Measurements from ENCODE around the gene CDK2.

Gene CDK2

DNA sequence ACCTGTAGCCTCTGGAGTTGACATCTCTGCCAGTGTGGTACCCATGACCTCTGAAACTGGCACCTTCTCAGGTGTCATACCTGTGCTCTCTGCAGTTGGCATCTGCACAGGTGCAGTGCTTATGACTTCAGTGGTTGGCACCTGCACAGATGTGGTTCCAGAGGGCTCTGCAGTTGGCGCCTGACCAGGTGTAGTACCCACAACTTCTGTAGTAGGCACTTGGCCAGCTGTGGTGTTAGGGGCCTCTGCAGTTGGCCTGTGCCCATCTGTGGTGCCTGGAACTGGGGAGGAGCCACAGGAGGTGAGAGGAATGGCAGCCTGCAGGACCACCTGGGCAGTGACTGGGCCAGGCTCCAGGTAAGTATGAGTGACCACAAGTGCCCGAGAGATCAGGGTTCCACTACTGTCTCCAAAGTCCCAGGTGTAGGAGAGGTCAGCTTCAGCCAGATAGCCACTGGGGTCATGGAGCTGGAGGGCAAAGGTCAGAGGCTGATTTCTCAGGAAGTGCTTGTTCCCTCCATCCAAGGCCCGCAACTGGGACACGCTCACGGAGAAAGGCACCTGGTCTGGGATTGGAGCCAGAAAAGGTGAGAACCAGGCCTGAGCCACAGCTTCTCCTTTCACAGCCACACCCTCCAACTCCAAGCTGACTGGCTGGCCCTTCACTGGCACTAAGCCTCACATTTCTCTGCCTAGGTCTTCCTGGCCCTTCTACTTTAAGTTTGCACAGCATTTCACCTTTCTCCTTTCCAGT is 9.3 kb upstream of the CDK2 start:
- H3K36me3 ChIP-seq (ENCODE audit: insufficient read depth, low read length), result peaks cover 27% of the 10 kb centered on the region
- H3K9me3 ChIP-seq (ENCODE audit: insufficient read depth, low read length, severe bottlenecking), result no peaks in the 10 kb centered on the region
- ATAC-seq (ENCODE audit: insufficient read depth, low read depth), result no peak
- no peaks in the 10 kb centered on the region for H3K79me2 ChIP-seq (ENCODE audit: insufficient read depth, low read length)
- no peak overlapping the region for H3K4me2 ChIP-seq (ENCODE audit: insufficient read depth, low read length)
- no peak overlapping the region for H3K27ac ChIP-seq (ENCODE audit: low read length)
- H3K4me1 ChIP-seq (ENCODE audit: insufficient read depth, low read length), result no peaks in the 10 kb centered on the region
- no peaks in the 10 kb centered on the region for H4K20me1 ChIP-seq (ENCODE audit: insufficient read depth, low read length)
- H3K27me3 ChIP-seq (ENCODE audit: insufficient read depth, low read length, poor library complexity), result no peaks in the 10 kb centered on the region
- H2AFZ ChIP-seq (ENCODE audit: low read depth, low read length), result no peak overlapping the region
- H3K9ac ChIP-seq (ENCODE audit: low read depth, low read length), result no peak overlapping the region
- no peak overlapping the region for H3K4me3 ChIP-seq (ENCODE audit: low read depth in 1 of 2, low read length in 2 of 2)
- DNase-seq, result no peak
- no peak for TF ChIP-seq EZH2 (IDR thresholded peaks at IDR 0.05; ENCODE audit: borderline replicate concordance, low read depth, low read length, severe bottlenecking)
- TF ChIP-seq, protein P1, sequence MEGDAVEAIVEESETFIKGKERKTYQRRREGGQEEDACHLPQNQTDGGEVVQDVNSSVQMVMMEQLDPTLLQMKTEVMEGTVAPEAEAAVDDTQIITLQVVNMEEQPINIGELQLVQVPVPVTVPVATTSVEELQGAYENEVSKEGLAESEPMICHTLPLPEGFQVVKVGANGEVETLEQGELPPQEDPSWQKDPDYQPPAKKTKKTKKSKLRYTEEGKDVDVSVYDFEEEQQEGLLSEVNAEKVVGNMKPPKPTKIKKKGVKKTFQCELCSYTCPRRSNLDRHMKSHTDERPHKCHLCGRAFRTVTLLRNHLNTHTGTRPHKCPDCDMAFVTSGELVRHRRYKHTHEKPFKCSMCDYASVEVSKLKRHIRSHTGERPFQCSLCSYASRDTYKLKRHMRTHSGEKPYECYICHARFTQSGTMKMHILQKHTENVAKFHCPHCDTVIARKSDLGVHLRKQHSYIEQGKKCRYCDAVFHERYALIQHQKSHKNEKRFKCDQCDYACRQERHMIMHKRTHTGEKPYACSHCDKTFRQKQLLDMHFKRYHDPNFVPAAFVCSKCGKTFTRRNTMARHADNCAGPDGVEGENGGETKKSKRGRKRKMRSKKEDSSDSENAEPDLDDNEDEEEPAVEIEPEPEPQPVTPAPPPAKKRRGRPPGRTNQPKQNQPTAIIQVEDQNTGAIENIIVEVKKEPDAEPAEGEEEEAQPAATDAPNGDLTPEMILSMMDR (IDR thresholded peaks at IDR 0.05; ENCODE audit: borderline replicate concordance, extremely low read depth, low read length, poor library complexity, severe bottlenecking), result no peak

DNA sequence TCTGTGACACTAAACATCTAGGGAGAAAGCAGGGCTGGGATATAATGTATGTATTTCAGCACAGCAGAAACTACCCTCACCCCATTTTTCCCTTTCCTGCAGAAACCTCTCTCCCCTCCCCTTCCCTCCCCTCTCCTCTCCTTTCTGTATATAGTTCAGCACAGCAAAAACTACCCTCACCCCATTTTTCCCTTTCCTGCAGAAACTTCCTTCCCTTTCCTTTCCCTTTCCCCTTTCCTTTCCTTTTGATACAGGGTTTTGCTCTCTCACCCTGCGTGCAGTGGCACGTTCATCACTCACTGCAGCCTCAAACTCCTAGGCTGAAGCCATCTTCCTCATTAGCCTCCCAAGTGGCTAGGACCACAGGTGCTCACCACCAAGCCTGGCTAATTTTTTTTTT is 2.9 kb upstream of the CDK2 start:
- ATAC-seq (ENCODE audit: insufficient read depth, low read depth) (no peak), DNase-seq (no peak)
- H3K4me3 ChIP-seq (ENCODE audit: low read depth in 1 of 2, low read length in 2 of 2), result no peak overlapping the region
- H4K20me1 ChIP-seq (ENCODE audit: insufficient read depth, low read length), result no peaks in the 10 kb centered on the region
- H3K9ac ChIP-seq (ENCODE audit: low read depth, low read length), result no peak overlapping the region
- H3K79me2 ChIP-seq (ENCODE audit: insufficient read depth, low read length), result peaks cover 22% of the 10 kb centered on the region
- H3K27ac ChIP-seq (ENCODE audit: low read length), result no peak overlapping the region
- H3K27me3 ChIP-seq (ENCODE audit: insufficient read depth, low read length, poor library complexity), result no peaks in the 10 kb centered on the region
- no peak overlapping the region for H2AFZ ChIP-seq (ENCODE audit: low read depth, low read length)
- peaks cover 27% of the 10 kb centered on the region for H3K4me1 ChIP-seq (ENCODE audit: insufficient read depth, low read length)
- H3K9me3 ChIP-seq (ENCODE audit: insufficient read depth, low read length, severe bottlenecking), result no peaks in the 10 kb centered on the region
- H3K4me2 ChIP-seq (ENCODE audit: insufficient read depth, low read length), result no peak overlapping the region
- TF ChIP-seq, protein P1 (IDR thresholded peaks at IDR 0.05; ENCODE audit: borderline replicate concordance, extremely low read depth, low read length, poor library complexity, severe bottlenecking), result no peak
- TF ChIP-seq EZH2 (IDR thresholded peaks at IDR 0.05; ENCODE audit: borderline replicate concordance, low read depth, low read length, severe bottlenecking), result no peak
- peaks cover 12% of the 10 kb centered on the region for H3K36me3 ChIP-seq (ENCODE audit: insufficient read depth, low read length)

DNA sequence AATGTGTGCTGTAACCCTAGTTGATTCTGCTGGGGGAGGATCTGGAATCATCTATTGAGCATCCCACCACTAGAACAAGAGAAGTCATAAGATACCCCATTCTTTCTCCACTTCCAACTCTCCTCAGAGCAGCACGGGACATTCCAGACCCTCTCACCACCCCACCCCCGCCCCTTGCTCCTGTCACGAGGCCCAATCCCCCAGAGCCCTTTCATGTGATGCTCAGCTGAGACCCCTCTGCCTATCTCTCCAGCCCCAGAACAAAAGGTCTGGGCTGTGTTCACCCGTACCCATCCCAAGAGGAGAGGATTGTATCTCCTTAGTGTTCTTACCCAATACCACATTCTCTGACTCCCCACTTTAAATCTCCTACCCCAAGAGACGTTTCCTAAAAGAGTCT is 1.4 kb upstream of the CDK2 start:
- H3K27ac ChIP-seq (ENCODE audit: low read length), result no peak overlapping the region
- no peak overlapping the region for H2AFZ ChIP-seq (ENCODE audit: low read depth, low read length)
- no peak overlapping the region for H3K4me2 ChIP-seq (ENCODE audit: insufficient read depth, low read length)
- no peaks in the 10 kb centered on the region for H3K27me3 ChIP-seq (ENCODE audit: insufficient read depth, low read length, poor library complexity)
- peaks cover 31% of the 10 kb centered on the region for H3K79me2 ChIP-seq (ENCODE audit: insufficient read depth, low read length)
- no peak overlapping the region for H3K9ac ChIP-seq (ENCODE audit: low read depth, low read length)
- DNase-seq (no peak), ATAC-seq (ENCODE audit: insufficient read depth, low read depth) (no peak)
- H3K9me3 ChIP-seq (ENCODE audit: insufficient read depth, low read length, severe bottlenecking), result no peaks in the 10 kb centered on the region
- peaks cover 39% of the 10 kb centered on the region for H3K4me1 ChIP-seq (ENCODE audit: insufficient read depth, low read length)
- H3K4me3 ChIP-seq (ENCODE audit: low read depth in 1 of 2, low read length in 2 of 2), result no peak overlapping the region
- TF ChIP-seq, protein P1 (IDR thresholded peaks at IDR 0.05; ENCODE audit: borderline replicate concordance, extremely low read depth, low read length, poor library complexity, severe bottlenecking), result no peak
- TF ChIP-seq EZH2 (IDR thresholded peaks at IDR 0.05; ENCODE audit: borderline replicate concordance, low read depth, low read length, severe bottlenecking), result no peak
- H4K20me1 ChIP-seq (ENCODE audit: insufficient read depth, low read length), result no peaks in the 10 kb centered on the region
- peaks cover 24% of the 10 kb centered on the region for H3K36me3 ChIP-seq (ENCODE audit: insufficient read depth, low read length)

Data from DND-41 (cell line).